Sciatic nerve (tissue), 2 donors: Measurements from ENCODE around the gene TACC3. TPM values are rescaled to one million over a fixed set of nuclear protein-coding genes. Genes with fewer than 3 reads are reported as not detected.

Experiments used
- ATAC-seq: fragments of 200-7000 bp; cut with Tn5 transposase; one replicate; pipeline ENCODE4 v1.9.1; 2020; ENCODE audit warnings: mild to moderate bottlenecking, moderate library complexity
- DNase-seq: peaks from one replicate; pipeline ENCODE4 v3.0.0-alpha.2; 2020; ENCODE audit warnings: low spot score
- intact Hi-C: fragments of 100-400 bp; cut with DNase I; formaldehyde crosslinking; loops from one replicate; pipeline ENCODE4 v1.14.2; 2022
- total RNA-seq: library from RNA; stranded (reverse); fragmentation: NEBNext Ultra II Directional; extraction: Animal tissue kit (Norgen Biotek cat#: 25700); gene quantifications from one replicate; pipeline ENCODE4 v1.2.1, GENCODE V29; 2021
- donor health status: DM: no; HTN: no; CAD: no.
- donor health status: DM: no; HTN: no; CAD: no.

The TACC3 gene
- total RNA-seq, 1 donor from 2014 or later: 9.9 TPM

DNA sequence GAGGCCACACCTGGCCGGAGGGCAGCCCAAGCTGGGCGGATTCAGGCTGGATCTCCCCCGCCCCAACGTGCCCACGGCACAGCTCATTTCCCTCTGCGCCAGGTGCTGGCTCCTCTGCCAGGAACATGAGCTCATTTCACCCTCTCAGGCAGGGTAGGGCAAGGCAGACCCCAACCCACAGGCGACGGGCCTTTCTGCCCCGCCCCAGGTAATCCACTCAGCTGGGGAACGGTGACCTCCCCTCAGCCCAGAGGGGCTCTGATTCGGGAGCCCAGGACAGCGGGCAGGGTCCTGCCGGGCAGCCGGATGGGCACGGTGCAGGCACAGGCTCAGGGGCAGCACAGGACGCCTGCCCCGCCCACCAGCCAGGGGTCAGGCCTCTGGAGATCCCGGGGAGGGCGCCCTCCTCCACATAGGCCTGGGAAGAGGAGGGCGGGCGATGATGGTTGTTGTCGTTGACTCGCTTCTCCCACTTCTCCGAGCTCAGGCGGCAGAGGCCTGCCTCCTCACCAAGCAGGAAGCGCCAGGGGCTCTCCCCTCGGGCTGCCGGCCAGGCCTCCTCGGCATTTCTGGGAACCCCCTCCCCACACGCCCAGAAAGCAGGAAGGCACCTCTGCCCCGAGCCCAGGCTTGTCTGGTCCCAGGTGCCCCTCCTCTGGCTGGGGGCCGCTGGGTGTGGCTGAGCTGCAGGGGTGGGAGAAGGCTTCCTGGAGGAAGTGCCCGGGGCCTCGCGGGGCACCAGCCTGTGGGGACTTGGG is 31.1 kb downstream of the TACC3 start:
- no peak for DNase-seq
- peak; percentile 14 for ATAC-seq
- intact Hi-C loops: loop anchor here (5.0 kb wide), 1 partner anchor 55 kb away; no protein-coding TSS in a partner anchor

DNA sequence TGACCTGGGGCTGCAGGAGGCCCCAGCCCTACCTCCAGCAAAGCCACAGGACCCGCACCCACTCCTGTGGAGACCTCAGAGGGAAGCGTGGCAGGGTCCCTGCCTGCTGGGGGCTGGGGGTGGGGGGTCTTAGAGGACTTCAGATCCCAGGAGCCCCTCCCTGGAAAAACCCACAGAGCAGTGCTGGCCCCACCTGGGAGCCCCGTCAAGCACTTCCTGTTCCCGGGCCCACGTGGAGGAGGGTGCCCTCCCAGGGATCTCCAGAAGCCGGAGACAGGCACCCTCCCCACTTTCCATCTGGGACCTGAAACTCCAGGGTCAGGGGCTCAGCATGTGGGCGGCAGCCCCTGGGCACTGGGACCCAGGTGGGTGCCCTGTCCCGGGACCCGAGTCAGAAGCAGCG is 32.0 kb downstream of the TACC3 start:
- intact Hi-C loops: loop anchor here (5.0 kb wide), 1 partner anchor 54 kb away; no protein-coding TSS in a partner anchor
- no peak for DNase-seq
- ATAC-seq: no peak

DNA sequence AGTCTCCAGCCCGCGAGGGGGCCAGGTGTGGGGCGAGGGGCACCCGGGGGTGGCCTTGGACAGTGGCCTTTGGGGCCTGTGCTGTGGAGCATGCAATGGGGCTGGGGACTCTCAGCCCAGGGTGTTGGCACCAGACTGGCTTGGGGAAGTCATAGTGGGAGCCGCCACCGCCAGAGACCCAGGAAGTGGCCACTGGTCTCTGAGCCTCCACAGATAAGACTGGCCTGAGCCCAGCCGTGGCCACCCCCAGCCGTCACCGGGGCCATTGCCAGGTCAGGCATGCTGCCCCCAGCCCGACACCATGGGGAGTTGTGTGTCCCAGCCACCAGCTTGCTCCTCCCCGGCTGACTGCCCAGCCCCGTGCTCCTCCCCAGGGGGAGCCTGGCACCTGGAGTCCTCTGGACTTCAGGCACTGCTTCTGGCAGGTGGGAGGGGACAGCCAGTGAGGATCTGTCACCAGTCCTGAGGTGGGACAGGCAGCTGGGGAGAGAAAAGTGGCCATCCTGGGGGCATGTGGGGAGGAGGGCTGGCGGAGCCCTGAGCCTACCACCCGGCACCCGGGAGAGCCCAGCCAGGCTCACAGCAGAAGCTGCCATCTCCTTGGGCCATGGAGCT is 32.5 kb downstream of the TACC3 start:
- DNase-seq (no peak), ATAC-seq (no peak)
- intact Hi-C loops: loop anchor here (5.0 kb wide), 1 partner anchor 53 kb away; no protein-coding TSS in a partner anchor

DNA sequence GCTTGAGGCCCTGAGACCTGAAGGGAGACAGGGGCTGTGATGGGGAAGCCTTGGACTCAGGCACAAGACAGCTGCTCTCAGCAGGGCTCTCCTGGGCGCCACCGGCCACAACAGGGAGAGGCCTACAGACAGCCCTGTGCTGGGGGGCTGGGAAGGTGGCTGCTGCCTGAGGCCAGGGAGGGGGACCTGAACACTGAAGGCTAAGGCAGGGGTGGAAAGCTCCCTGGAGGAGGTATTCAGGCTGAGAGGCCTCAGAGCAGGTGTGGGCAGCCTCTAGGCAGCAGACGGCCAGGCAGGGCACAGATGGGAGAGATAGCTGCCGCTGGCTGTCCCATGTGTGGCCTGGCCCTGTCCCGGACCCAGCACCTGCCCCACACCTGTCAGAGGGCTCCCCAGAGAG is 33.0 kb downstream of the TACC3 start:
- DNase-seq (no peak), ATAC-seq (no peak)
- intact Hi-C loops: loop anchor here (5.0 kb wide), 1 partner anchor 53 kb away; no protein-coding TSS in a partner anchor

DNA sequence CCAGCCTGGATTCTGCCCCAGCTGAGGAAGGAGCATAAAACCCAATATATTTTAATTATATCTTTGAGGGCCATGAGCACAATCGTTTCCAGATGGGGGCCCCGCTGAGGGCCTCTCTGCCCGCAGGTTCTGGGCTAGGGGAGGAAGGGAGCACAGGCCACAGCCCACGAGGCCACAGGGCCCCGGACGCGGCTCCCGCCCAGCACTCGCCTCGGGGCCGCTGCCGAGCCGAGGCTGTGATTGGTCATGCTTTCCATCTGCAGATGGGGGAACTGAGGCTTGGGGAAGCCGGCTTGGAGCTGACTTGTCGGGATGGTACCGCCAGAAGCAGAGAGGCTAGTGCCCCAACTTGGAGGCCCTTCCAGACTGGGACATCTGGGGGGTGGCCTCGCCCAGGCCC is 34.0 kb downstream of the TACC3 start:
- ATAC-seq (no peak), DNase-seq (no peak)
- intact Hi-C loops: no loop called here

DNA sequence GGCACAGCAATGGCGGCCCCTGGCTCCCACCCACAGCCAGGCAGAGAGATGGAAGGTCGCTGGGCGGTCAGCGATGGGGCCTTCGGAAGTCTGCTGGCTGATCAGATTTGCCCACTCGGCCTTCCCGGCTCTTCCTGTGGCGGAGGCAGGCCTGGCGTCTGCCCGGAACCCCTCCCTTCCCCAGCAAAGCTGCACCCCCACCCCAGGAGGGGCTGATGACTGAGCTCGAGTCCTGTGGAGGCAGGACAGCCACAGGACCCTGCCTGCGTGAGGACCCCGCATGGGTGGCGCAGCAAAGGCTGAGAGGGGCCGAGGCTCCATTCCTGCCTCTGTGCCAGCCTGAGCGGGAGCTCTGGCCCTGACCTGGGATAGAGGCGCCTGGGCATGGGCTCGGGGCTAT is 34.8 kb downstream of the TACC3 start:
- DNase-seq (no peak), ATAC-seq (no peak)
- intact Hi-C loops: no loop called here

DNA sequence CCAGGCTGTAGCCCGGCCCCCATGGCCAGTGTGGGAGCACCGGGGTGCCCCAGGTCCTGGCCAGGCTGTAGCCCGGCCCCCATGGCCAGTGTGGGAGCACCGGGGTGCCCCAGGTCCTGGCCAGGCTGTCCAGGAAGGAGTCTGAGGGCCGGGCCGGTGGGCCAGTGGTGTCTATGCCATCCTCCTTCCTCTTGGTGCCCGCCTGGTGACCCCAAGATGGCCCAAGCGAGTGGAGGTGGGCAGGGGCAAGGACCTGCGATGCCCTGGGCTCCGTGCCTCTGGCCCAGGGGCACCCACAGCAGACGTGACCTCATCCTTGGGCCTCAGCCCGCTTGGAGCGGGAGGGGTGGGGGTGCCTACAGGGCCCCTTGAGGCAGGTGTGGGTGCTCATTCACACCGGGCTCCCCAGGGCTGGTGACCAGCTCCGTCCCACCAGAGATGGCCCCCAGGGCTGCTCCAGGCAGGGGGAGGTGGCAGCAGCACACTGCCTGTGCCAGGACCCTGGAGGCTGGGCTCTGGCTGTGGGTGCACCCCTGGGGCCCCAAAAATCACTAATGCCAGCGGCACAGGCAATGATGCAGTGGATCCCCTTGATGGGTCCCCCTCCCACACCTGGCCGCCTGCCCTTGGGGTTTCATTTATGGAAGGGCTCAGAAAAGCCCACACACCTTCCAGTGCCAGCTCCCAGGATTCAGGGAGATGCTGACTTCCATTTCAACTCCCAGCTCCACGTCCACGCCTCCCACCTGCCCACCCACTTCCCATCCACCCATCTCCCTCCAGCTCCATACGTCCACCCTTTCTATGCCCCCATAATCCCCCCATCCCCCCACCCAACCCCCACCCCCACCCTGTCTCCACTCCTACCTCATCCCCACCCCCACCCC is 35.8 kb downstream of the TACC3 start:
- intact Hi-C loops: no loop called here
- no peak for ATAC-seq
- DNase-seq: no peak

DNA sequence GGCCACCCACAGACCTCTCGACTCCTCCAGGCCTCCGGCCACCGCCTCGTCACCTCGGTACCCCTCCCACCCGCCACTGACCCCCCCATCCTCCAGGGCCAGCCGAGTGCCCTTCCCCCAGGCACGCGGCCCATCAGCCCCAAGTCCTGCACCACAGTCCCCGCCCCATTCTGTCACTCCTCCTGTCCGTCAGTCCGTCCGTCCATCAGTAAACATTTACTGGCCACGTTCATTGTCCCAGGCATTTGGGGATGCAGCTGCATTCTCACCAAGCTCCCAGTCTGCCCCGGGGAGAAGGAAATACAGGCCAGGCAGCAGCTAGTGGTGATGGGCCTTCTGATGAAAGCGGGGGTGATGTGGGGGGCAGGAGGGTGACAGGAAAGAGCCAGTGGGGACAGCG is 36.5 kb downstream of the TACC3 start:
- DNase-seq (no peak), ATAC-seq (no peak)
- intact Hi-C loops: no loop called here

DNA sequence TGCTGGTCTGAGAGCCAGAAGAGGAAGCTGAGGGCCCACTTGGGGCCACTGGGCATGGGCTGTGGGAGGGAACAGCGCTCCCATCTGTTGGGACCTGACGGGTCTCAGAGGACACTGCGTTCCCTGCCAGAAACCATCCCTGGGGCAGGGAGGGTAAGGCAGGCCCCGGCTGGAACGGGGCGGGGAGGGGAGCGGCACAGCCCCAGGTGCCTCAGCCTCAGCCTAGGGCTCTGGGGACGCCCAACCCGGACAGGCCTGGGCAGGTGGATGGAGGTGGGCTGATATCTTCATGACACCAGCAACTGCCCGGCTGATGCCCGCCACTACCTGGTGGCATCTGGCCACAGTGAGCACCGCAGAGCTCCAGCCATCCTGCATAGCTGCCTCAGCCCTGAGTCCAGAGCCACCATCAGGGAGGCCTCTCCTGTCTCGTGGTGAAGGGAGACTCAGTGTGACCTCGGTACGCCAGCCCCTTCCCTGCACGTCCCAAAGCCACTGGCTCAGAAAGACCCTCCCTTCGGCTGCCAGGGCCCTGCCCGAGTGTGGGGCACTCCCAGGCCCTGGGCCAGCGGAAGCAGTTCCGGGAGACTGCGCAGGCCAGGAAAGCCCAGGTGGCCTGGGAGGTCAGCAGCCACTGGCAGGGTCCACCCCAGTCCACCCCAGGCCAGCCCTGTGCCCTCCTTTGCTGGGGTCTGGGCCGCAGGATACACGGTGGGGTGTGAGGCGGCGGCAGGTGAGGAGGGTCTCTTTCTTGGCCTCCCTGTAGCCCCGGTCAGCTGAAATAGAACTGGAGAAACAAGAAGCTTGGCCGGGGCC is 37.2 kb downstream of the TACC3 start:
- DNase-seq (no peak), ATAC-seq (no peak)
- intact Hi-C loops: no loop called here

DNA sequence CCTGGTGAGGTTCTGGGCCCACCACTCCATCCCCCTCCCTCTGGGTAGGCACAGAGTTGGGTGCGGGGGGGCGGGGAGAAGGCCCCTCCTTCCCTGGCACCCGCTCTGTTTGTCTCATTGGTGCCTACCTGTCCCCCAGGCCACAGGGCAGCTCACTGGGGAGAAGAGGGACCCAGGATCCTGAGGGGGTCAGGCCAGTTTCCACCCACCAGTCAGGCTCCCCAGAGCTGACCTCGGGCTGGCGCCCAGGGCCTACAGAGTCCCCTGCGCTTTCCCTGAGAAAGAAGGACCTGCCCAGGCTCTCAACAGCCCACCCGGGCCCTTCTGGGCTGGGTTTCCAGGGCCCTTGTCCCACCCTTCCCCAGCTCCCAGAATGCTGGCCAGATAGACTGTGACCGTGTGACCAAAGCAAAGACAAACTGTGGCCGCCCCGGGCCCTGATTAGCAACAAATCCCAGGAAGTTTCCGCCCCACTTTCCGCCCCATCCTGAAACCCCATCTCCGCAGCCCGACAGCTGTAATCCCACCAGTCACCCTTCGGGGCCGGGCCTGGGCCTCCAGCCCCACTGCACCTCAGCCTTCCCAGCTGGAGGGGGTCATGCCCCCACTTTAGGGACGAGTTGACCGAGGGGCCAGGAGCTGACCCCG is 38.0 kb downstream of the TACC3 start:
- DNase-seq: no peak
- intact Hi-C loops: no loop called here
- no peak for ATAC-seq

DNA sequence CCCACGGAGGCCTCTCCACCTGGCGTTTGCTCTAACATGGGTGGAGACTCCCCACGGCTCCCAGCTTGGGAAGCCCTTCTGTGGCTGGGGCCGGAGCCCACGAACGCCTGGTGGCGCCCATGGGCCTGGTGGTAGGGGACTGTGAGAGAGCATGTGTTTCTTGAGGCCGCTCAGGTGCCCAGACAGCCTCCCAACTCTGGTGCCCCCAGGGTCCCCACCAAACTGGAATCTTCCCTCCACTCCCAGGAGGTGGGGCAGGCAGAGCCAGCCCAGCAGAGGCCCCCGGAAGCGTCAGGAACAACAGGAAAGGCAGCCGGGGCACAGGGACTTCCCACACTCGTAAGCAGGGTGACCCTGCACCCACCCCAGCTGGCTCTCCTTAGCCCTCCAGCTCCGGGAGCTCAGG is 38.5 kb downstream of the TACC3 start:
- intact Hi-C loops: no loop called here
- no peak for DNase-seq
- no peak for ATAC-seq

DNA sequence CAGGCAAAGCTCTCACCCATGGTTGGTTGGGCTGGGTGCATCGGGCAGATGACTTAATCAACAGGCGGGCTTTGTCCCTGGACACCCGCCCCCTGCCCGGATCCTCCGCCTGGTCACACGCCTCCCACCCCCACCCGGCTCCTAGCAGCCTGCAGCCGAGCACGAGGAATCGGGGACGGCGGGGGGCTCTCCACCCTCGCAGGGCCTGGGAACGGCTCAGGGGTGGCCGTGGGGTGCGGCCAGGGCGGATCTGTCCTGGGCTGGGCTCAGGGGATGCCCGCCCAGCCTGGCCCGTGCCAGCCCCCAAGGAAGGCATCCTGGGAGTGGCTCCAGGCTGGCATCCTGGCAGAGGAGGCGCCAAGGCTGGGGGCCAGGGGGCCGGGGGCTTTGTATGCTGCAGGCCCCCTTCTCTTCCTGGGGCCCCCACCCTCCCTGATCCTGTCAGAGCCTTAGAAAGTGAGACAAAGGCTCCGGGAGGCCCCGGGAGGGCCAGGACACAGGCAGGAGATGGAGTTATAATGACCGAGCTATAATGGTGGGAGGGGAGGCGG is 39.3 kb downstream of the TACC3 start:
- no peak for DNase-seq
- intact Hi-C loops: no loop called here
- ATAC-seq: peak; percentile 2

DNA sequence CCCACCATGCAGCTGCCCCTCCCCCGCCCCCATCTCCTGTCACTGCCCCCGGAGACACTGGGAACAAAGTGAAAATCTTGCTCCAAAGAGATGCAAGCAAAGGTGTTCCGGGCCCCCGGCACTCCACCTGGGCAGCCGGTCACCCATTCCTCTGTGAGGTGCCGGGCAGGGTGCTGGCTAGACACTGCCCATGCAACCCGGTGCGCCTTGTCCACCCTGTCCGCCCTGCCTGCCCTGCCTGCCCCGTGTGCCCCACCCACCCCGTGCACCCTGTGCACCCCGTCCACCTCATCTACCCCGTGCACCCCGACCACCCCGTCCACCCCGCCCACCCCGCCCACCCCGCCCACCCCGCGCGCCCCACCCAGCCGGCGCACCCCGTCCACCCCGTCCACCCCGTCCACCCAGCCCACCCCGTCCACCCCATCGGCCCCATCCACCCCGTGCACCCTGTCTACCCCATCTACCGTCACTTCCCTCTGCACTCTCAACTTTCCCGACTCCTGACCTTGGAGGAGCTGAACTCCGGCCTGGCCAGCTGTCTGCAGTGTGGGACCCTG is 39.9 kb downstream of the TACC3 start:
- intact Hi-C loops: no loop called here
- ATAC-seq: no peak

DNA sequence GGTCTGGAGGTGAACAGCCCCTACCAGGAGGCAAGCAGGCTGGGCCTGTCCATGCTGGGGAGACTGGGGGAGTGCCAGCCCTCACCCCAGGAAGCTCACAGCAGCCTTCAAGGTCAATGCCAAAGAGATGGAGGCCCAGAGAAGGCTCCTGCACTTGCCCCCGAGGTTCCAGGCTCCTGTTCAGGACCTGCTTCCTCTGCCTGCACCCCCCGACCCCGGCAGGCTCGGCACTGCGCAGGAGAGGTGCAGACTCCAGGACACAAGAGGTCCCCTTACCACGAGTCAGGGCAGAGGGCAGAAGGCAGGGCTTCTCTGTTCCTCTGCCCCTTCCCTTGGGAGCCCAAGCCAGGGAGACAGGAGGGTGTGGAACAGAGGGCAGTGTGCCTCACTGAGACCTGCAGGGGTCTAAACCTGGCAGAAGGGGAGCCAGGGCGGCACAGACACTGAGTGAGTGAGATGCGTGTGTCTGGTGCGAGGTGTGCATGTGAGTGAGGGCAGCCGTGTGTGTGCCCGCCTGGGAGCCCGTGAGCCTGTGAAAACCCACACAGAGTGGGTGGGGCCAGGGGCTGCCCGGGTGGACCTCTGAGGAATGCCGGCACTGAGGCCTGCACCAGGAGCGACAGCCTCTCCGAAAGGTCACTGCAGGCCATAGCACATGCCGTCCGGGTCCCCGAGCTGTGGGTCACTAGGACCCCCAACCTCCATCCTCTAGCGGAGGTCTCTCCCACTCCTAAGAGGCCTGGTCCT is 41.1 kb downstream of the TACC3 start:
- intact Hi-C loops: no loop called here
- ATAC-seq: no peak
- no peak for DNase-seq

More for the DNA sequence above, 39.9 kb downstream of the TACC3 start:
- DNase-seq: no peak

DNA sequence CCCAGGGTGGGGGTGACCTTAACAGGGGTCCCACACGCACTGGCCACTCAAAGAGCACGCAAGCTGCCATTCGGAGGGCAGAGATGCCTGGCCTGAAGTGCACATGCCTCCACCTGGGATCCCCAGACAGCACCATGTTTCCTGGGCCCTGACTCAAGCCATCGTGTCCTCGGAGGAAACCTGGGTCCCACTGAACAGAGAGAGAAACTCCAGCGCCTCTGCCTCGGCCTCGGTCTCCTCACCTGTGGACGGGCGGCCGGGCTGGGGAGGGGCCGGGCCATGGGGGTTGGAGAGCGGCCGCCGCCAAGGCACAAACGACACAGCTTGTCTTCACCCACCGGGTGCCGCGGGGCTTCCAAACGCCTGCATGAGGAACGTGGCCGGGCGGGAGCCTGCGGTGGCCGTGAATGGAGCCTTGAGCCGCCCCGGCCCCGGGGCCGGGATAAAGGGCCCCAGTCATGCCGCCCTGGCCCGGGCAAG is 41.8 kb downstream of the TACC3 start:
- ATAC-seq (no peak), DNase-seq (no peak)
- intact Hi-C loops: no loop called here

DNA sequence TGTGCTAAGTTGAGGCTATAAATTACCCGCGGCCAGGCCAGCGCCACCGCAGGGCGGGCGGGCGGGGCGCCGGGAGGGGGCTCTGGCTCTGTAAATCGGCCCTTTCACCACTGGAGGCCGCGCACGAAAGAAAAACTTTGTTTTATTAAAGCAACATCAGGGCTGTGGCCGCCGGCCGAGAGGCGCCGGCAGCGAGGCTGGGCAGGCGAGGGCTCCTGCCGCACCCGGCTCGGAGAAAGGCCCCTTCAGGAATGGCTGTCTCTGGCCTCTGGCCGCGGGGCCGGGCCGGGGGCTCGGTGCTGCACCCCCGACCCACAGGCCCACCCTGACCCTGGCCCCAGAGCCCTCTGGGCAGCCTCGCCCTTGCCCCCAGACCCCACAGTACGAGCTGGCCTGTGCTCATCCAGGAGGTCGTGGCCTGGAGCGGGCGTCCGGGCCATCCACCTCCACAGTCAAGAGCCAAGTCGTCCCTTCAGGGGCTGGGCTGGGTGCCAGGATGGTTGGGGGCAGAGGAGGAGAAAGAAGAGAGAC is 42.3 kb downstream of the TACC3 start:
- intact Hi-C loops: no loop called here
- ATAC-seq (peak; percentile 33), DNase-seq (no peak)

DNA sequence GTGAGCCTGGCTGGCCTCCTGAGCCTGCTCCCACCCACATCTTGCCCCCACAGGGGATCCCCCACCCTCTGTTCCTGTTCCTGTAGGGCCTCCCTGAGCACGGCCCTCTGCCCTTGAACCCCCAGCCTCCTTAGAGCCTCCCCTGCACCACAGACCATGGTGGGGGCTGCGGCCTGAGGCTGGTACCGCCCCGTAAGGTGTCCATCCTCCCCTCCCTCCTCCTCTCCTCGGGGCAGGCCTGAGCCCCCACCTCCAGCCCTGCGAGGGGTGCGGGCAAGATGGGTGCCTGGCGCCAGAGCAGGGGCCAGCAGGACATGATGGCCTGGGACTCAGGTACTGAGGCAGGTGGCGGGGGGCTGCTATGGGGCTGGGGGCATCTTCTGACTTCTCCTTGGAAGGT is 43.3 kb downstream of the TACC3 start:
- intact Hi-C loops: no loop called here
- no peak for DNase-seq
- ATAC-seq: no peak
